ENCODE measurements around the gene MAGT1.

The MAGT1 gene

GRCh38 chrX:77776659-77777058 lies 118.6 kb downstream of the MAGT1 start (continued):
- TF ChIP-seq ZNF26 (tag by site-specific recombination; IDR thresholded peaks at IDR 0.05), result no peak
